RPMI7951 (cell line): Measurements from ENCODE around the gene ISCA1. TPM values are rescaled to one million over a fixed set of nuclear protein-coding genes. Genes with fewer than 3 reads are reported as not detected.
"Not testable (repeated sequence)": the region's sequence is repeated elsewhere in the genome, so short reads cannot be mapped to it uniquely, and the experiment has no call there.

Experiments used
- DNase-seq: peaks from one replicate; pipeline ENCODE4 v3.0.0-alpha.2; 2012; ENCODE audit warnings: low read depth
- total RNA-seq: library from RNA; depleted of rRNA; stranded (reverse); fragments of >200 nt; shearing (Covaris generic); gene quantifications from 2 replicates; pipeline ENCODE4 v1.2.3, GENCODE V29; 2014; rRNA removed

Gene ISCA1
- total RNA-seq: 29.4 and 32.4 TPM in 2 replicates

GRCh38 chr9:86282077-86282978 is at the start of gene ISCA1:
TSS of gene ISCA1 (minus strand) at chr9:86282538. CDS start at chr9:86282458, 80 bp downstream.
- DNase-seq: peak; percentile 88

GRCh38 chr9:86330186-86330585 is 47.8 kb upstream of the ISCA1 start:
- no peak for DNase-seq

GRCh38 chr9:86329649-86330048 is 47.3 kb upstream of the ISCA1 start:
- no peak for DNase-seq

GRCh38 chr9:86328156-86328555 is 45.8 kb upstream of the ISCA1 start:
- no peak for DNase-seq

GRCh38 chr9:86326536-86326935 is 44.2 kb upstream of the ISCA1 start:
- DNase-seq: no peak

GRCh38 chr9:86324901-86325300 is 42.6 kb upstream of the ISCA1 start:
- no peak for DNase-seq

GRCh38 chr9:86324308-86324707 is 42.0 kb upstream of the ISCA1 start:
- no peak for DNase-seq

GRCh38 chr9:86322973-86323644 is 40.8 kb upstream of the ISCA1 start:
- peak; percentile 85 for DNase-seq

- peak; percentile 68 for DNase-seq
Measured at GRCh38 chr9:86321373-86321772, 39.0 kb upstream of the ISCA1 start.

- no peak for DNase-seq
Measured at GRCh38 chr9:86318187-86318586, 35.8 kb upstream of the ISCA1 start.

GRCh38 chr9:86315078-86315477 is 32.7 kb upstream of the ISCA1 start:
- DNase-seq: no peak

- DNase-seq: not testable (repeated sequence)
Measured at GRCh38 chr9:86312959-86313358, 30.6 kb upstream of the ISCA1 start.

GRCh38 chr9:86308687-86309086 is 26.3 kb upstream of the ISCA1 start:
- no peak for DNase-seq

GRCh38 chr9:86304236-86304730 is 21.9 kb upstream of the ISCA1 start:
- DNase-seq: no peak

GRCh38 chr9:86303316-86303975 is 21.1 kb upstream of the ISCA1 start:
- no peak for DNase-seq

GRCh38 chr9:86301686-86302085 is 19.3 kb upstream of the ISCA1 start:
- DNase-seq: no peak

- no peak for DNase-seq
Measured at GRCh38 chr9:86300701-86301100, 18.4 kb upstream of the ISCA1 start.

GRCh38 chr9:86298873-86299272 is 16.5 kb upstream of the ISCA1 start:
- no peak for DNase-seq

GRCh38 chr9:86290341-86290740 is 8.0 kb upstream of the ISCA1 start:
- not testable (repeated sequence) for DNase-seq

- DNase-seq: no peak
Measured at GRCh38 chr9:86288499-86289198, 6.3 kb upstream of the ISCA1 start.

- peak; percentile 3 for DNase-seq
Measured at GRCh38 chr9:86287013-86287412, 4.7 kb upstream of the ISCA1 start.

GRCh38 chr9:86286278-86286677 is 3.9 kb upstream of the ISCA1 start:
- DNase-seq: no peak
